Tibial nerve (tissue), 4 donors: ENCODE data around the gene PPP2R3B. TPM values are rescaled to one million over a fixed set of nuclear protein-coding genes. Genes with fewer than 3 reads are reported as not detected.

ENCODE experiments used
- DNase-seq, 2 donors: peaks; one replicate each; pipeline ENCODE4 v3.0.0-alpha.2; 2019; ENCODE audit warnings: low spot score in 2 of 2
- H3K27ac ChIP-seq, 4 donors: fragments of 200-600 bp; sonication (generic) in 3 of 4; one replicate each; pipeline ENCODE4 v1.5.1; 2017 to 2019; ENCODE audit warnings: mild to moderate bottlenecking in 1 of 4
- H3K27me3 ChIP-seq, 2 donors: fragments of 200-600 bp; sonication (generic) in 1 of 2; one replicate each; pipeline versions ENCODE4 v1.5.1 to v1.6.0; 2017 to 2019
- H3K36me3 ChIP-seq, 3 donors: fragments of 200-600 bp; sonication (generic); one replicate each; pipeline ENCODE4 v1.5.1; 2018 to 2019
- H3K4me1 ChIP-seq, 4 donors: fragments of 200-600 bp; sonication (generic) in 3 of 4; one replicate each; pipeline ENCODE4 v1.5.1; 2017 to 2019
- H3K4me3 ChIP-seq, 4 donors: fragments of 200-600 bp; sonication (generic) in 3 of 4; one replicate each; pipeline ENCODE4 v1.5.1; 2017 to 2019; ENCODE audit warnings: mild to moderate bottlenecking in 1 of 4, moderate library complexity in 1 of 4
- H3K9me3 ChIP-seq, 4 donors: fragments of 200-600 bp; sonication (generic) in 3 of 4; one replicate each; pipeline ENCODE4 v1.5.1; 2017 to 2019
- CTCF ChIP-seq, 5 experiments: fragments of 200-600 bp in 3 of 5; fragments of 450-650 bp in 2 of 5; sonication (generic) in 3 of 5; IDR thresholded peaks; one replicate each; pipeline ENCODE4 v1.5.1; 2016 to 2019; ENCODE audit warnings: antibody characterized with exemption in 5 of 5, mild to moderate bottlenecking in 3 of 5, moderate library complexity in 2 of 5
- EP300 ChIP-seq, 2 donors: sonication (generic); formaldehyde crosslinking; IDR thresholded peaks; one replicate each; pipeline ENCODE4 v1.6.1; 2017; ENCODE audit warnings: antibody characterized with exemption in 2 of 2, mild to moderate bottlenecking in 1 of 2
- POLR2A ChIP-seq, 2 donors: fragments of 450-650 bp; IDR thresholded peaks; one replicate each; pipeline ENCODE4 v1.6.1; 2017; ENCODE audit warnings: antibody characterized with exemption in 2 of 2, mild to moderate bottlenecking in 2 of 2, moderate library complexity in 2 of 2
- WGBS, 2 donors: methylation state at CpG; one replicate each; pipeline ENCODE4 v1.1.5; 2018; 5-methylcytosine and 5-hydroxymethylcytosine counted together
- total RNA-seq, 4 donors: library from RNA; depleted of rRNA; stranded (reverse); fragments of >200 nt; gene quantifications; one replicate each; pipeline ENCODE4 v1.1.0, GENCODE V29; 2016

Gene PPP2R3B
- total RNA-seq, 4 donors from 2014 or later = 20.4 to 59.4 (median 32.7) TPM

GRCh38 chrX:340121-340520 lies 46.6 kb downstream of the PPP2R3B start:
- H3K4me3 ChIP-seq = no peak overlapping the region
- no peaks in the 10 kb centered on the region for H3K4me1 ChIP-seq
- no peaks in the 10 kb centered on the region for H3K27me3 ChIP-seq
- 87 to 92% methylated on average over 13 to 23 of the region's 24 CpGs for WGBS, 2 donors
- TF ChIP-seq EP300 (IDR thresholded peaks at IDR 0.05) (no peak), POLR2A (IDR thresholded peaks at IDR 0.05) (no peak), CTCF (IDR thresholded peaks at IDR 0.05) (no peak)
- peaks cover 0 to 67% (median 0%) of the 10 kb centered on the region in 3 donors for H3K36me3 ChIP-seq
- H3K9me3 ChIP-seq = no peaks in the 10 kb centered on the region
- no peak overlapping the region for H3K27ac ChIP-seq
- DNase-seq = no peak

DNA sequence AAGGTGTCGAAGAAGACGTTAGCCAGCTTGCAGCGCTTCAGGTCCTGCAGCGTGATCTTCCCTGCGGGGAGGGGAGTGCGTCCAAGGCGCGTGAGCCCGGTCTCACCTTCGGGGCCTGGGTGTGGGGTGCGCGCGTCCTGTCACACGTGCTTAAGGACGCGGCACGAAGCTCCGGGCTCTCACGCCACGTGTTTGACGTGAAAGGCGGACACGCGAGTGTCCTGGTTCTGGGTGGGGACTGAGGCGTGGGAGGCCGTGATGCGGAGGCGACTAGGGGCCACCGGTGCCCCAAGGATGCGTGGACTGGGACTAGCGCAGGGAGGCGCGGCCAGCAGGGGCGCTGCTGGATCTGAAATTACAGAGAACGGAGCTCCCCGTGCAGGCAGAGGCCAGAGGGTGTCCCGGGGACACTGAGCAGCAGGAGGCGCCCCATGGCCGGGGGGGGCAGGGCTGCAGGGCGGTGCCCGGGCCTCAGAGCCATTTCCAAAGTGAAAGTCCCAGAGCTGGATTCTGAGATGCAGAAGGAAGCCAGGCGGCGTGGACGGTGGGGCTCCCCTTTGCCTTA lies 47.8 kb downstream of the PPP2R3B start:
- H3K36me3 ChIP-seq = peaks cover 0 to 68% (median 0%) of the 10 kb centered on the region in 3 donors
- no peaks in the 10 kb centered on the region for H3K27me3 ChIP-seq
- H3K4me3 ChIP-seq = no peak overlapping the region
- no peaks in the 10 kb centered on the region for H3K9me3 ChIP-seq
- no peak overlapping the region for H3K27ac ChIP-seq
- TF ChIP-seq EP300 (IDR thresholded peaks at IDR 0.05) (no peak), CTCF (IDR thresholded peaks at IDR 0.05) (no peak), POLR2A (IDR thresholded peaks at IDR 0.05) (no peak)
- WGBS, 2 donors = 96 to 98% methylated on average over 39 to 43 of the region's 44 CpGs
- no peak for DNase-seq
- no peaks in the 10 kb centered on the region for H3K4me1 ChIP-seq

- Histone ChIP-seq H3K36me3 (peaks cover 0 to 74% (median 0%) of the 10 kb centered on the region in 3 donors), H3K27ac (no peak overlapping the region), H3K27me3 (no peaks in the 10 kb centered on the region), H3K4me1 (no peaks in the 10 kb centered on the region), H3K4me3 (no peak overlapping the region), H3K9me3 (no peaks in the 10 kb centered on the region)
- no peak for TF ChIP-seq CTCF (IDR thresholded peaks at IDR 0.05)
- TF ChIP-seq POLR2A (IDR thresholded peaks at IDR 0.05) = no peak
- TF ChIP-seq EP300 (IDR thresholded peaks at IDR 0.05) = no peak
- DNase-seq = no peak
- 93 to 94% methylated on average over 53 of the region's 53 CpGs for WGBS, 2 donors
Observed at GRCh38 chrX:338281-338835, 48.3 kb downstream of the PPP2R3B start.

DNA sequence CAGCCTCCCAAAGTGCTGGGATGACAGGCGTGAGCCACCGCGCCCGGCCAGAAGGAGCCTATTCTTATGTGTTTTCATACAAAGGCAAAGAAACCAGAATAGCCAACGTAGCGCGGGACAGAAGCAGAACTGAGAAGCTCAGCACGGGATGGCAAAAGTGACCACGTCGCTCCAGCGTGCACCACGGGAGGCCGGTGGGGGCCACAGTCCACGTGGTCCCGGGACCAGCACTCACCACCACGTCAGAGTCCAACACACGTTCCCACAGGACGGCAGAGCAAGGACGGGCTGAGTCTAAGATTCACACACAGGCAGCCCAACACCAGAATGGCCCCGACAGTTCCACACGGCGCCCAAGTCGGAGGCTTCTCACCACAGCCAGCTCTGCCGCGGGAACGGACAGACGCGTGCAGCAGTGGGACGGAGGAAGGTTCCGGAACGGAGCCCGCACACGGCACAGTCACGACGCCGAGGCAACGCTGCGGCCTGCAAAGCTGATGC lies 49.3 kb downstream of the PPP2R3B start:
- no peak for TF ChIP-seq POLR2A (IDR thresholded peaks at IDR 0.05)
- TF ChIP-seq CTCF (IDR thresholded peaks at IDR 0.05) = no peak
- no peak for TF ChIP-seq EP300 (IDR thresholded peaks at IDR 0.05)
- Histone ChIP-seq H3K36me3 (peaks cover 0 to 84% (median 0%) of the 10 kb centered on the region in 3 donors), H3K4me1 (no peaks in the 10 kb centered on the region), H3K27ac (no peak overlapping the region), H3K9me3 (no peaks in the 10 kb centered on the region), H3K4me3 (no peak overlapping the region), H3K27me3 (peaks cover 0 to 2% of the 10 kb centered on the region in 2 donors)
- WGBS, 2 donors = 87 to 89% methylated on average over 38 of the region's 38 CpGs
- no peak for DNase-seq

DNA sequence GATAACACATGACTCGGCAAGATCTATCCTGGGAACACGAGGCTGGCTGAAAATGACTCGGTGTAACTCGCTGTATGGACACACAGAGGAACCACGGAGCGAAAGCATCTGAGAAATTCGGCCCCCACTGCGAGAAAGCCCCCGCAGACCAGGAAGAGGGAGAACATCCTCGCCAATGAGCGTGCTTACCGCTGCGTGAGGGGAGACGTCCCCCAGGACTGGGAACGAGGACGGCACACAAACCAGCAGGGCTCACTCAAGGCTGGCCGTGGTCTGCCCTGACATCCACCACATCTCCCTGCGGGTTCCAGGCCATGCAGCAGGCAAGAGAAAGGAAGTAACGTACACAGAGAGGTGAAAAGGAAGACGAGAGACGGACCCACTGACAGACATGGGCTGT lies 50.5 kb downstream of the PPP2R3B start:
- 87 to 92% methylated on average over 21 of the region's 21 CpGs for WGBS, 2 donors
- Histone ChIP-seq H3K4me1 (peaks cover 0 to 9% (median 6%) of the 10 kb centered on the region in 4 donors), H3K4me3 (no peak overlapping the region), H3K9me3 (no peaks in the 10 kb centered on the region), H3K27ac (no peak overlapping the region), H3K36me3 (peaks cover 0 to 76% (median 0%) of the 10 kb centered on the region in 3 donors), H3K27me3 (peaks cover 0 to 12% of the 10 kb centered on the region in 2 donors)
- no peak for TF ChIP-seq CTCF (IDR thresholded peaks at IDR 0.05)
- no peak for TF ChIP-seq EP300 (IDR thresholded peaks at IDR 0.05)
- no peak for TF ChIP-seq POLR2A (IDR thresholded peaks at IDR 0.05)
- no peak for DNase-seq
